HuH-7.5 (cell line): ENCODE data around the gene PTN.
"Not testable (repeated sequence)": the region's sequence is repeated elsewhere in the genome, so short reads cannot be mapped to it uniquely, and the experiment has no call there.

Experiments
- DNase-seq: peaks from one replicate; pipeline ENCODE4 v3.0.0; 2011; ENCODE audit warnings: low spot score

The PTN gene

DNA sequence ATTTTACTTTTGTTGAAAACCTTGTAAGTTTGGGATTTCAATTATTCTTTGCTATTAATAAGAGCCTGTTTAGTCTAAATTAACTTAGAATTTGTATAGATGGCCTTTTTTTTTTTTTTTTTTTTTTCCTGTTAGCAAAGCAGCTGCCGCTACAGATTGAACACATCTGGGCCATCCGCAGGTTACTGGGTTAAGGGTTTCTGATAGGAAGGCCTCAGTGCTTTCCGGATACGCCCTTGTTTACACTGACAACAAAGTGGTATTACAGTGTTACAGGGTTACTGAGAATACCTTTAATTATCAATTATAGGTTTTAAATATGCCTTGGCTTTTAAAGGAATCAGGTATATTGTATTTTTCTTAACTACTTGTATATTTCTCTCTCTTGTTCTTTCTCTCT, 76.8 kb downstream of the PTN start:
- no peak for DNase-seq

DNA sequence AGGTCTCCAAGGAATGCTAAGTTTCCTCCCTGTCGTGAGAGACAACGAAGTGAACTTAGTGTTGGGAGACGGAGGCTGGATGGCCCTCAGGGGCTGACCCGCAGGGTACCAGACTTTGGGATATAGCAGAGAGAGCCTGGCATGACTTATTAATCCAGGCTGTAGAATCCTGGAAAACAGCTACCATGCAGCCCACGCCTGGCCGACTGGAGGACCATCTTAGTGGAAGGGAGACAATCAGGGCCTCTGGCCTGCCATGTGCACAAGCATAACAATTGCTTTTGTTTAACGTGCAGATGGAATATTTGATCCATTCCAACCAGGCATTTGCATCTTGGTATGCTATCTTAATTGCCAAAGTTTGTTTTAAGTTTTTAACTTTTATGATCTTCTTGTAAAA, 78.1 kb downstream of the PTN start:
- DNase-seq, result not testable (repeated sequence)

DNA sequence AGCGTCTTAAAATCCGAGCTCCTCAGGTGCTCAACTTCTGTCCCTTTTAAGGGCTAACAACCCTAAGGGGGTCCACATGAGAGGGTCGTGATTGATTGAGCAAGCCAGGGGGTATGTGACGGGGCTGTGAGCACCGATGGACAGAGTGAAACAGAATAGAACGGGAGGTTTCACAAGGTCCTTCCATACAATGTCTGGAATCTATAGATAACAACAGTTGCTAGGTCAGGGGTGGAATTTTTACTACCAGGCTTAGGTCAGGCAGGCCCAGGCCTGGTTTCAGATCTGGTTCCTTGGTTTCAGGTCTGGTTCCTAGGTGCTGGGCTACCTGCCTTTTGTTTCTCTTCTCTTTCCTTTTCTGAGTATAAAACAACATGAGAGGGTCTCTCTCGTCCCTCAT, 80.9 kb downstream of the PTN start:
- no peak for DNase-seq

DNA sequence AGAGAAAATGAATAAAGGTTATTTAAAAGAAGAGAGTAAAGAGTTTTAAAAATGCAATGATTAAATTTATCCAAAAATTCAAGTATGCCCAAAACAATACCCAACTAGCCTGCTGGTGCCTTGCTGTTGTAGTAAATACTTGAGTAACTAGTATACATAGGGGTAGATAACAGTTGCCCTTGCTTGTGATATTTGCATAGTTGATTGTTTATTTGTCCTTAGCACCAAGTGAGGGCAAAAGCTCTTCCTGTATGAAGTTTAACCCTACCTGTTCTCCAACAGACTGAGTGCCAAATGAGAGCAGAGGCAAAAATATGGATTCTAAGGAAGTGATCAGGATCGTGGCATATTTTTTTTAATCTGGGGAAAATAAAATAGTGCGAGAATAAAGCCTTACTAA, 85.0 kb downstream of the PTN start:
- no peak for DNase-seq

DNA sequence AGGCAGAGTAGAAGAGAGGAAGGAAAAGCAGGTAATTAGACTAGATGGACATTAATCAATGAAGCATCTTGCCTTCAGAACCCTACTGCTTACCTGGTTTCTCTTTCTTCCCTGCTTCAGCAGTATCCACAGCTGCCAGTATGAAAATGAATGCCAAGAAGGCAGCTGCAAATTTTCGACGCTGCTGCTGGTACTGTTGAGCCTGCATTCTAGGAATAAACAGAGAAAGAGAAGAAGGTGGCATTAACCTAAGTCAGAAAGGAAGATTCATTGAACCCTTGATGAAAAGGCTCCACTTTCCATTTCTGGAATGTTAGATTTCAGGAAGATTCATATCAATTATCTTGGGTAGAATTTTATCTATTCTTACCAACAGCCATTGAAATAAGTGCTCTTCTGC, 88.8 kb downstream of the PTN start:
- no peak for DNase-seq

DNA sequence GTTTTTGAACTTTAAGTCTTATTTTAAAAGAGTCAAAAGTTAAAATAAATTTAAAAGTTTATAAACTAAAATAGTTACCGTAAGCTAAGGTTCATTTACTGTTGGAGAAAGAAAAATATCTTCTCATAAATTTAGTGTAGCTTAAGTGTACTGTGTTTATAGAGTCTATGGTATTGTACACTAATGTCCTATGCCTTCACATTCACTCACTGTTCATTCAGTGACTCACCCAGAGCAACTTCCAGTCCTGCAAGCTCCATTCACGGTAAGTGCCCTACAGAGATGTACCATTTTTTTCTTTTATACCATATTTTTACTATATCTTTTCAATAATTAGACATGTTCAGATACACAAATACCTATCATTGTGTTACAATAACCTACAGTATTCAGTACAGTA, 97.6 kb downstream of the PTN start:
- DNase-seq, result no peak

DNA sequence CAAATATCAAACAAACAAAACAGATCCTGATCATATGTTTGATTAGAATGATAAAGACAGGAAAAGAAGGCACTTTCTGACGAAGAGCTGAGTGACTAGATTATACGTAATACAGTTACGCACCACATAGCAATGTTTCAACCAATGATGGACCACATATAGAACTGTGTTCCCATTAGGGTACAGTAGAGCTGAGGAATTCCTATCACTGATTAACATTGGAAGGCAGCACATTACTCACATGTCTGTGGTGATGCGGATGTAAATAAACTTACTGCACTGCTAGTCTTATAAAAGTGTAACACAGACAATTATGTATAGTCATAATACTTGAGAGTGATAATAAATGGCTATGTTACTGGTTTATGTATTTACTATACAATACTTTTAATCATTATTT, 98.3 kb downstream of the PTN start:
- no peak for DNase-seq

DNA sequence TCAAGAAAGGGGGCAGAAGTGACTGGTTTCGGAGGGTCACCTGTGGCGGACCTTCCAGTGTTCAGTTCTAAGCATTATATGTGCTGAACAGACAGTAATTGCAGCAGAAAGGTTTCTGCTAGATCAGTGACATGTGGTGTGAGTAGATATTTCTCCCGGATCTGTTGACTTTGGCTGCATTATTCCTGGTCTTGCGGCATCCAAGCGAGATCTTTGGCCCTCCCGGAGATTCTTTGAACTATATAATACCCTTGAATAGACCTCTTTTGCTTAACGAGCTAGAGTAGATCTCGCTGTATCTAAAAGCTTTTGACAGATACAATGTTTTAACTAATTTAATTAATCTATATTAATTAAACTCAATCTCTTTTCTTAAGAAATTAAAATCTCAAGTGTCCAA, 99.8 kb downstream of the PTN start:
- no peak for DNase-seq

DNA sequence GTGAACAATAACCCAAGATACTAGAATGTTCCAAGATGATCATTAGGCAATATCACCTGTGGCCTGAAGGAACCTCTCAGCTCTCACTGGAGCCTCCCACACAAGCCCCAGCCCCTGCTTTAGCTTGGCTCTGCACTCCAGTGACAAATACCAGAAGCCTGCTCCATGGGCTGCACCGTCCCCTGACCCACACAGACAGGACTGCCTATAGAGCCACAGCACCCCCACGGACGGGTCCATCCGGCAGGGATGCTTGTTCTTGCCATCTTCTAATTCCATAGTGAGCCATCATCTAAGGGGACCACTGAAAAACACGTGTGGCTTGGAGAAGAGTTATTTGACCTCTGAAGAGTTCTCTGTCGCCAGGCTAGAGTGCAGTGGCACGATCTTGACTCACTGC, 100.9 kb downstream of the PTN start:
- no peak for DNase-seq

DNA sequence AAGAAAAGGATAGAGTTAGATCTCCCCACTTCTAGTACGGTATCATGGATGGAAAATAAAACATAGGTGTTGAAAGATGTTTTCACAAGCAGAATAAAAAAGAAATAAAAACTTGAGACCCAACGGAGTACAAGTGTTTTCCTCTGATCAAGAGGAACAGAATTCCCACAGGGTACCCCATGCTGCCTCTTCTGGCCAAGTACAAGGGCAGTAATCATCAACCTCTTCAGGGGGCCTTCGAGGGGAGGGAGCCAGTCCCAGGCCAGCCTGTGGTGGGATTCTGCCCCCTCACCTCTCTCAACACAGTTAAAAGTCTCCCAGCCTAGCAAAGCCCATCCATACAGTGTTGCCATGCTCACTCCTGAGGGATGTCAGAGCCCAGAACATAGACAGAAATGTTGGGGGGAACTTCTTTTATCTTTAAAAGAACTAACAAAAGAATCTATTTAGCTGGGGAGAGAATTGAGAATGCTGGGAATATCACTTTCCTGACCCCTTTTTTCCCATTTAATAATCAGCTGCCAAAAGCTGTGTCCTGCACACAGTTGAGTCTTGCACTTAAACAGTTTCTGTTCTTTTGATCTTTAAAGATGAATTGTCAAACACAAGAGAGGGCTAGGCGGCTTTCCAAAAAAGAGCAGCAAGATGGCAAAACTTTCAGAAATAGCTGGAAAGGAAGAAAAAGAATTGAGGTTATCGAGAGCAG, 101.7 kb downstream of the PTN start:
- no peak for DNase-seq

DNA sequence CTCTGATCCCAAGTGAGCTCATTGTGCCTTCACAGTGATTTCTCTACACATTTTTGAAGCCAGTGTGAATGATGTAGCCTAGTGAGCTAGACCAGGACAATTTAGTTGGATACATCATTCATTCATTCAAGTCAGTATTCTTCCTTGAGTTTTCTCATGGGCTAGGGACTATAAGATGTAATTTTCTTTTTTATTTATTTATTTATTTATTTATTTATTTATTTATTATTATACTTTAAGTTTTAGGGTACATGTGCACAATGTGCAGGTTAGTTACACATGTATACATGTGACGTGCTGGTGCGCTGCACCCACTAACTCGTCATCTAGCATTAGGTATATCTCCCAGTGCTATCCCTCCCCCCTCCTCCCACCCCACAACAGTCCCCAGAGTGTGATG, 104.3 kb downstream of the PTN start:
- DNase-seq, result not testable (repeated sequence)

DNA sequence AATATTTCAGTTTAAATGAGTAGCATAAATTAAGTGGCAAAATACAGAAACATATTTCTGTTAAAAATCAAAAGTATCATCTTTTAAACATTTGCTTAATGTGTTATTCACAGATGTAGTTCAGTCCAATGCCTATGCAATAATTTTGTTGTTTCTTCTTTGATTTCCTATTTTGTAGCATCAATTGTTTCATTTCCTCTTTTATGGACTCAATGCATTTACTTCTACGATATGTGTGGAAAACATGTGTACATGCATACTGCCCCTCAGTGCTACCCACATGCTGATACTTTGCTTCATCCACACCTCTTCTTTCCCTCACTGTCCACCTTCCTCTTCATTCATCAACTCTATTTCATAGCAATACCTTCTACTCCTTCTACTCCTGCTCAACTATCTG, 108.1 kb downstream of the PTN start:
- no peak for DNase-seq

DNA sequence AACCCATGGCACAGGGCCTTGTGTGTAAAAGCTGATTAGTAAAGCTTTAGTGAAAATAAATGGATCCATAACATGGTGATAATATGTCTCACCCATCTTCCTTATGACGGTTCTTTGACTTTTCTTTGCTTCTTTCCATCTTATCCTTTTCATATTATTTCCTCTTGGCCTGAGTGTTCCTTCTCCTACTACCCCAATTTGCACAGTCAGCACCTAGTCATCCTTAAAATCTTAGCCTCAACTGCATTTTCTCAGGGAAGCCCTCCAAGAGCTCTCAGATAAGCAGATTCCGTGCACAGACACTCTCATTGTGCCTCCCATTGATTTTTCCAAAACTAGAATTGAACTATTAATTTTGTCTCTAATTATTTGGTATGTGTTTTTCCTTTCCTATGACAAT, 112.4 kb downstream of the PTN start:
- no peak for DNase-seq

DNA sequence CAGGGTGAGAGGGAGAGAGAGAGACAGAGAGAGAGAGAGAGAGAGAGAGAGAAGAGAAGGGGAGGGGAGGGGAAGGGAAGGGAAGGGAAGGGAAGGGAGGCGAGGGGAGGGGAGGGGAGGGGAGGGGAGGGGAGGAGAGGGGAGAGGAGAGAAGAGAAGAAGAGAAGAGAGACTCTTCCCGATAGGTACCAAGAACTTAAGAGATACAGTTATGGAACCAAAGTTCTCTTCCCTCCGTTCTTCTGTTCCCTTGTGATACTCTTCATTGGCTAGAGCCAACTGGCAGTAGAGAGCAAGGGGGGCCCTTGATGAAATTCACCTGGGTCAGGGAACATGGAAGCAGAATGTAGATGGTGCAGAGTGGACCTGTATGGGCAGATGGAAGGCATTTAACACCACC, 122.1 kb downstream of the PTN start:
- no peak for DNase-seq

DNA sequence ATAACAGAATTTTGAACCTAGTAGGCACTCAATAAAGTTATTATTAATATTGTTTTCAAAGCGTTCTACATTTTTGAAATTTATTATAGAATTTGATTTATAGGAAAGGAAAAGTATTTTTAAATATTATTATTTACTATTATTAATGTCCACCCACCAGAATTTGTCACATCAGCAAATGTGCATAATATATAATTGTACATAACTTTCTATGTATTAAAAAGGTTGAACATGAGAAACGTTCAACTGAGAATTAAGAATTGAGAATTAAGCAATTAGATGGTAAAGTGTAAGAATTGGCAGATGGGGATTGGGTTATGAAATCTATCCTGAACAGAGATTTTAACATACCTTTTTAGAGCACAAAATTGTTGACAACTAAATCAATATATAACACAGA, 129.8 kb downstream of the PTN start:
- DNase-seq, result no peak

DNA sequence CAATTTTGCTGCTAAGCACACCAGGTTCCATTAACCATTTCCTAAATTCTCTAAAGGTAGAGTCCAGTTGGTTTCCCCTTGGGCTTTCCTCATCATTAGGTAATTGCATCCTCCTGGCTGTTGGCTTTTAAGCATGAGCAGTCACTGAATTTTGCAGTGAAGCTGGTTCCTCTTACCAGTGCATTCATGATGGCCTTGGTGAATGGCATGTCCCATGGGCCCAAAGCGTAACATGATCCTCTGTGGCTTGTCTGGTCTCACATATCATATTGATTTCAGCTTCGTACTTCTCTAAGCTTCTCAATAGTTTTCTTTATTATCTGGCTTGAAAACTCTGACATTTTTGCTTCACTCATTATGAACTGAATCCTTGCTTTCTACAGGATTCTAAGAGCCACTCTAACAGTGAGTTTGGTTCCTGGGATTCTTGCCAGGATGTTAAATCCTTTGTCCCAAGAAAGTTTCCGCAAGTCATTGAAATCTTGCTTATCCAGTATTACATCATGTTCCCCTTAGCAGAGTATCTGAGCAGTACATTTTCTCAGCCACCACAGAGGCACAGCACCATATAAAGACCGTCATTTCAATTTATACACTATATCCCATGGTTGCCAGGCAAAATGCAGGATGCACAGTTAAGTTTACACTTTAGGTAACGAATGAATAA, 134.2 kb downstream of the PTN start:
- no peak for DNase-seq

DNA sequence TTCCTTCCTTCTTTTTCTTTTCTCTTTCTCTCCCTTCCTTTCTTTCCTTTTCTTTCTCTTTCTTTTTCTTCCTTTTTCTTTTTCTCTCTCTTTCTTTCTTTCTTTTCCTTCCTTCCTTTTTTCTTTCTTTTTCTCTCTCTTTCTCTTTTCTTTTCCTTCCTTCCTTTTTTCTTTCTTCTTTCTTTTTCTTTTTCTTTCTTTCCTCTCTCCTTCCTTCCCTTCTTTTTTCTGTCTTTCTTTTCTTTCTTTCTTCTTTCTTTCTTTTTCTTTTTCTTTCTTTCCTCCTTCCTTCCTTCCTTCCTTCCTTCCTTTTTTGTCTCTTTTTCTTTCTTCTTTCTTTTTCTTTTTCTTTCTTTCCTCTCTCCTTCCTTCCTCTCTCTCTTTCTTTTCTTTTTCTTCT, 136.8 kb downstream of the PTN start:
- no peak for DNase-seq

DNA sequence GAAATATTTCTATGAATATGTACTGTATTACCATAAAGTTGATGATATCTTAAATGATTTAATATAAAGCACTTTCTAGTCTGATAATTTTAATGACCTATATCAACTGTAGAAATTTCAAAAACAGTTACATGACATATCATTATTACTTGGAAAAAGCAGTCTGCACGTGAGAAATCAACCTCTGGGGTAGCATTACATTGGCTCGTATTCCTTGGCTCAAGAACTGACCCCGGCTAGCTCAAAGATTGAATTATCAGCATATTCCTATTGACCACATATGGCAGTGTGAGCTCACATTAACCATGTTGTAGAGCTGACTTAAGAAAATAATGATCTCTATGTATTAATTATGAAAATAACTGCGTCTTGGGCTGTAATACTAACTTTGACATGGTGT, 139.3 kb downstream of the PTN start:
- DNase-seq, result no peak

DNA sequence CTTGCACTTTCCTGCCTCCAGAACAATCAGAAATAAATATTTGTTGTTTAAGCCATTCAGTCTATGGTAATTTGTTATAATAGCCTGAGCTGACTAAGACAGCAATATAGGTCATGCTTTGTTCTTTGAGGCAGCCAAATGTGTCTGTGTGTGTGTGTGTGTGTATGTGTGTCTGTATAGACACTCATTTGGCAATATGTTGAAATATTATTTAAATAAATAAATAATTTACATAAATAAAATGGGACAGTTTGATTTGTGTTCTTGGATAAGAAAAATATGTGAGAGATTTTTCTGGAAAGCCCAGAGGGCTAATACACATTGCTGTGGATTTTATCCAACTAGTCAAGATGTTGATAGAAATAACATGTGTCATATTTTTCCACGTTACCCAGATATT, 140.2 kb downstream of the PTN start:
- no peak for DNase-seq

DNA sequence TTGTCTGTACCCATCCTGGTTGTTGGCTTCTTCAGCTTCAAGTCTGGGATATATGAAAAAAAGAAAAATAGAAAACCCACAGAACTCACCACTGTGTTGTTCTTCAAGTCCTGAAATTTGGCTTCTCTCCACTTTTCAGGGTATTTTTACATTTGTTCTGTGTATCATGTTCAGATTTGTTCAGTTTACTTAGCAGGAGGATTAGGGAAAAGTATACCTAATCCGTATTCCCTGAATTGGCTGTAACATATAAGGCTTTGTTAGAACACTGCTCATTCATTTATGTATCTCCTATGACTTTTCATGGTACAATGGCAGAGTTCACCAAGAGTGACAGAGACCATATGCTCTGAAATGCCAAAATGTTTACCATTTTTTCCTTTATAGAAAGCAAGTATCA, 146.9 kb downstream of the PTN start:
- no peak for DNase-seq

DNA sequence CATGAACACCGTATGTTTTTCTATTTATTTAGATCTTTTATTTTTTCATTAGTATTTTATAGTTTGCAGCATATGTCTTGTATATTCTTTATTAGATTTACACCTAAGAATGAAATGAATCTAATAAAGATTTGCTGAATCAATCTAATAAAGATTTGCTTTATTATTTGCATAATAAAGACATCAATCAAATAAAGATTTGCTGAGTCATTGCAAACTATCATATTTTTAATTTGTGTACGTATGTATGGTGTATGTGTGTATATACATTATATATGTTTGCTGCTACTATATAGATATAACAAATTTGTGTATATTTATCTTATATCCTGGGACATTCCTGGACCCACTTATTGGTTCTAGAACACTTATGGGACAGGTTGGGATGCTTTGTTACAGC, 147.5 kb downstream of the PTN start:
- DNase-seq, result no peak

DNA sequence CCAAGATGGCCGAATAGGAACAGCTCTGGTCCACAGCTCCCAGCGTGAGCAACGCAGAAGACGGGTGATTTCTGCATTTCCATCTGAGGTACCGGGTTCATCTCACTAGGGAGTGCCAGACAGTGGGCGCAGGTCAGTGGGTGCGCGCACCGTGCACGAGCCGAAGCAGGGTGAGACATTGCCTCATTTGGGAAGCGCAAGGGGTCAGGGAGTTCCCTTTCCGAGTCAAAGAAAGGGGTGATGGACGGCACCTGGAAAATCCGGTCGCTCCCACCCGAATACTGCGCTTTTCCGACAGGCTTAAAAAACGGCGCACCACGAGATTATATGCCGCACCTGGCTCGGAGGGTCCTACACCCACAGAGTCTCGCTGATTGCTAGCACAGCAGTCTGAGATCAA, 161.9 kb downstream of the PTN start:
- not testable (repeated sequence) for DNase-seq
